ENCODE results near the gene MRPL51.

Gene MRPL51

GRCh38 chr12:6459004-6459337 is 34.1 kb downstream of the MRPL51 start:
- no peaks in the 10 kb centered on the region for H3K4me1 ChIP-seq (ENCODE audit: control insufficient read depth in 2 of 2, insufficient read depth in 1 of 2, low read depth in 1 of 2, low read length in 2 of 2)
- DNase-seq (ENCODE audit: low spot score): no peak
- peaks cover 2% of the 10 kb centered on the region for H3K79me1 ChIP-seq (ENCODE audit: low read depth, low read length)
- no peak overlapping the region for H3K18ac ChIP-seq (ENCODE audit: low read length)
- H3K4me2 ChIP-seq (ENCODE audit: insufficient read depth, low read length, poor library complexity, severe bottlenecking): no peak overlapping the region
- WGBS, 2 donors (ENCODE audit: extremely low coverage in 2 of 2, insufficient read length in 2 of 2, insufficient replicate concordance in 1 of 2): no CpG with 5 or more reads among the region's 2 CpGs
- H3K27me3 ChIP-seq (ENCODE audit: control insufficient read depth in 3 of 3, insufficient read depth in 3 of 3, low read depth in 1 of 3, low read length in 3 of 3): no peaks in the 10 kb centered on the region
- peaks cover 25 to 49% of the 10 kb centered on the region in 2 donors for H3K36me3 ChIP-seq (replicated peaks in 1 of 2; ENCODE audit: control insufficient read depth in 2 of 2, insufficient read depth in 2 of 2, low read length in 2 of 2)
- no peaks in the 10 kb centered on the region for H3K9me3 ChIP-seq (replicated peaks in 1 of 2; ENCODE audit: control insufficient read depth in 2 of 2, insufficient read depth in 1 of 2, low read depth in 1 of 2, low read length in 2 of 2)
- H2AK5ac ChIP-seq (ENCODE audit: low read depth, low read length): no peak overlapping the region
- no peak overlapping the region for H3K4me3 ChIP-seq (ENCODE audit: low read length in 2 of 2)
- H2BK15ac ChIP-seq (ENCODE audit: low read length): no peak overlapping the region
- no peak overlapping the region for H2BK120ac ChIP-seq (ENCODE audit: low read depth, low read length)
- H3K4ac ChIP-seq (ENCODE audit: low read length): no peak overlapping the region
- H4K91ac ChIP-seq (ENCODE audit: low read depth, low read length, poor library complexity): no peak overlapping the region
- no peak overlapping the region for H3K14ac ChIP-seq (ENCODE audit: low read length)
- H3K9ac ChIP-seq (ENCODE audit: low read depth, low read length, poor library complexity): peak overlapping the region; percentile 14
- no peak overlapping the region for H2BK5ac ChIP-seq (ENCODE audit: low read length)
- no peak overlapping the region for H3K27ac ChIP-seq (replicated peaks; ENCODE audit: low read length)
- no peak overlapping the region for H4K8ac ChIP-seq (ENCODE audit: low read depth, low read length)
- no peak overlapping the region for H2BK12ac ChIP-seq (ENCODE audit: low read length)
- H3K23ac ChIP-seq (ENCODE audit: low read depth, low read length, poor library complexity): no peak overlapping the region
- H2AFZ ChIP-seq (ENCODE audit: low read length): no peak overlapping the region

- Histone ChIP-seq H3K9me3 (replicated peaks in 1 of 2; ENCODE audit: control insufficient read depth in 2 of 2, insufficient read depth in 1 of 2, low read depth in 1 of 2, low read length in 2 of 2) (no peaks in the 10 kb centered on the region), H2BK120ac (ENCODE audit: low read depth, low read length) (no peak overlapping the region), H4K8ac (ENCODE audit: low read depth, low read length) (no peak overlapping the region), H3K23ac (ENCODE audit: low read depth, low read length, poor library complexity) (no peak overlapping the region), H3K4me3 (ENCODE audit: low read length in 2 of 2) (no peak overlapping the region), H3K27me3 (ENCODE audit: control insufficient read depth in 3 of 3, insufficient read depth in 3 of 3, low read depth in 1 of 3, low read length in 3 of 3) (no peaks in the 10 kb centered on the region), H3K36me3 (replicated peaks in 1 of 2; ENCODE audit: control insufficient read depth in 2 of 2, insufficient read depth in 2 of 2, low read length in 2 of 2) (peaks cover 21 to 44% of the 10 kb centered on the region in 2 donors), H2BK12ac (ENCODE audit: low read length) (no peak overlapping the region), H3K4me1 (ENCODE audit: control insufficient read depth in 2 of 2, insufficient read depth in 1 of 2, low read depth in 1 of 2, low read length in 2 of 2) (no peaks in the 10 kb centered on the region), H4K91ac (ENCODE audit: low read depth, low read length, poor library complexity) (no peak overlapping the region), H3K79me1 (ENCODE audit: low read depth, low read length) (peaks cover 2% of the 10 kb centered on the region), H3K4me2 (ENCODE audit: insufficient read depth, low read length, poor library complexity, severe bottlenecking) (no peak overlapping the region), H3K4ac (ENCODE audit: low read length) (no peak overlapping the region), H3K14ac (ENCODE audit: low read length) (no peak overlapping the region), H3K9ac (ENCODE audit: low read depth, low read length, poor library complexity) (peak overlapping the region; percentile 14), H2AFZ (ENCODE audit: low read length) (no peak overlapping the region), H3K27ac (replicated peaks; ENCODE audit: low read length) (no peak overlapping the region), H3K18ac (ENCODE audit: low read length) (no peak overlapping the region), H2AK5ac (ENCODE audit: low read depth, low read length) (no peak overlapping the region), H2BK15ac (ENCODE audit: low read length) (no peak overlapping the region), H2BK5ac (ENCODE audit: low read length) (no peak overlapping the region)
- DNase-seq (ENCODE audit: low spot score): no peak
- no CpG with 5 or more reads among the region's 14 CpGs for WGBS, 2 donors (ENCODE audit: extremely low coverage in 2 of 2, insufficient read length in 2 of 2, insufficient replicate concordance in 1 of 2)
Observed at GRCh38 chr12:6458281-6459003, 34.6 kb downstream of the MRPL51 start.

- DNase-seq (ENCODE audit: low spot score): no peak
- Histone ChIP-seq H3K9me3 (replicated peaks in 1 of 2; ENCODE audit: control insufficient read depth in 2 of 2, insufficient read depth in 1 of 2, low read depth in 1 of 2, low read length in 2 of 2) (no peaks in the 10 kb centered on the region), H3K79me1 (ENCODE audit: low read depth, low read length) (peaks cover 2% of the 10 kb centered on the region)
Observed at GRCh38 chr12:6457220-6457945, 35.7 kb downstream of the MRPL51 start.

GRCh38 chr12:6452944-6453630 is 40.0 kb downstream of the MRPL51 start:
- no peak overlapping the region for H3K4ac ChIP-seq (ENCODE audit: low read length)
- peak overlapping the region; percentile 34 for H2BK12ac ChIP-seq (ENCODE audit: low read length)
- H3K4me1 ChIP-seq (ENCODE audit: control insufficient read depth in 2 of 2, insufficient read depth in 1 of 2, low read depth in 1 of 2, low read length in 2 of 2): peaks cover 23 to 32% of the 10 kb centered on the region in 2 donors
- H4K91ac ChIP-seq (ENCODE audit: low read depth, low read length, poor library complexity): no peak overlapping the region
- H2BK5ac ChIP-seq (ENCODE audit: low read length): no peak overlapping the region
- no peak overlapping the region for H3K4me3 ChIP-seq (ENCODE audit: low read length in 2 of 2)
- H3K27me3 ChIP-seq (ENCODE audit: control insufficient read depth in 3 of 3, insufficient read depth in 3 of 3, low read depth in 1 of 3, low read length in 3 of 3): no peaks in the 10 kb centered on the region
- H2AK5ac ChIP-seq (ENCODE audit: low read depth, low read length): peak overlapping the region; percentile 0
- H3K23ac ChIP-seq (ENCODE audit: low read depth, low read length, poor library complexity): no peak overlapping the region
- H3K14ac ChIP-seq (ENCODE audit: low read length): no peak overlapping the region
- H2AFZ ChIP-seq (ENCODE audit: low read length): no peak overlapping the region
- WGBS, 2 donors (ENCODE audit: extremely low coverage in 2 of 2, insufficient read length in 2 of 2, insufficient replicate concordance in 1 of 2): no CpG with 5 or more reads among the region's 17 CpGs
- H3K9ac ChIP-seq (ENCODE audit: low read depth, low read length, poor library complexity): no peak overlapping the region
- H2BK15ac ChIP-seq (ENCODE audit: low read length): no peak overlapping the region
- no peak overlapping the region for H2BK120ac ChIP-seq (ENCODE audit: low read depth, low read length)
- H3K27ac ChIP-seq (replicated peaks; ENCODE audit: low read length): no peak overlapping the region
- H3K4me2 ChIP-seq (ENCODE audit: insufficient read depth, low read length, poor library complexity, severe bottlenecking): no peak overlapping the region
- H3K36me3 ChIP-seq (replicated peaks in 1 of 2; ENCODE audit: control insufficient read depth in 2 of 2, insufficient read depth in 2 of 2, low read length in 2 of 2): peaks cover 3 to 7% of the 10 kb centered on the region in 2 donors
- peak overlapping the region; percentile 73 for H3K18ac ChIP-seq (ENCODE audit: low read length)
- H3K79me1 ChIP-seq (ENCODE audit: low read depth, low read length): peaks cover 3% of the 10 kb centered on the region
- no peak overlapping the region for H4K8ac ChIP-seq (ENCODE audit: low read depth, low read length)
- no peaks in the 10 kb centered on the region for H3K9me3 ChIP-seq (replicated peaks in 1 of 2; ENCODE audit: control insufficient read depth in 2 of 2, insufficient read depth in 1 of 2, low read depth in 1 of 2, low read length in 2 of 2)
- DNase-seq (ENCODE audit: low spot score): no peak

More at GRCh38 chr12:6457220-6457945, 35.7 kb downstream of the MRPL51 start:
- no peak overlapping the region for H3K9ac ChIP-seq (ENCODE audit: low read depth, low read length, poor library complexity)
- no peak overlapping the region for H2BK15ac ChIP-seq (ENCODE audit: low read length)
- H3K4me1 ChIP-seq (ENCODE audit: control insufficient read depth in 2 of 2, insufficient read depth in 1 of 2, low read depth in 1 of 2, low read length in 2 of 2): peaks cover 5 to 7% of the 10 kb centered on the region in 2 donors
- H3K27me3 ChIP-seq (ENCODE audit: control insufficient read depth in 3 of 3, insufficient read depth in 3 of 3, low read depth in 1 of 3, low read length in 3 of 3): no peaks in the 10 kb centered on the region
- H3K36me3 ChIP-seq (replicated peaks in 1 of 2; ENCODE audit: control insufficient read depth in 2 of 2, insufficient read depth in 2 of 2, low read length in 2 of 2): peaks cover 13 to 33% of the 10 kb centered on the region in 2 donors
- H3K4ac ChIP-seq (ENCODE audit: low read length): no peak overlapping the region
- no CpG with 5 or more reads among the region's 12 CpGs for WGBS, 2 donors (ENCODE audit: extremely low coverage in 2 of 2, insufficient read length in 2 of 2, insufficient replicate concordance in 1 of 2)
- no peak overlapping the region for H3K4me2 ChIP-seq (ENCODE audit: insufficient read depth, low read length, poor library complexity, severe bottlenecking)
- no peak overlapping the region for H2AK5ac ChIP-seq (ENCODE audit: low read depth, low read length)
- peak overlapping the region; percentile 46 for H3K23ac ChIP-seq (ENCODE audit: low read depth, low read length, poor library complexity)
- H4K8ac ChIP-seq (ENCODE audit: low read depth, low read length): no peak overlapping the region
- peak overlapping the region; percentile 32 for H3K14ac ChIP-seq (ENCODE audit: low read length)
- no peak overlapping the region for H4K91ac ChIP-seq (ENCODE audit: low read depth, low read length, poor library complexity)
- H3K4me3 ChIP-seq (ENCODE audit: low read length in 2 of 2): no peak overlapping the region
- no peak overlapping the region for H2AFZ ChIP-seq (ENCODE audit: low read length)
- H2BK120ac ChIP-seq (ENCODE audit: low read depth, low read length): no peak overlapping the region
- H3K27ac ChIP-seq (replicated peaks; ENCODE audit: low read length): no peak overlapping the region
- no peak overlapping the region for H2BK5ac ChIP-seq (ENCODE audit: low read length)
- H3K18ac ChIP-seq (ENCODE audit: low read length): no peak overlapping the region
- H2BK12ac ChIP-seq (ENCODE audit: low read length): peak overlapping the region; percentile 65

Measured in neuronal stem cell (in vitro differentiated cells).